Placental pericyte (primary cell): ENCODE measurements around the gene CRYGN. TPM values are rescaled to one million over a fixed set of nuclear protein-coding genes. Genes with fewer than 3 reads are reported as not detected.

Experiments used
- small RNA-seq: library from RNA; depleted of rRNA; stranded (forward); fragments of <200 nt; gene quantifications from one replicate; pipeline ENCODE3, GENCODE V24; 2012; ENCODE audit warnings: low replicate concordance
- total RNA-seq: library from RNA; depleted of rRNA; stranded (reverse); fragments of >200 nt; gene quantifications from 2 replicates; pipeline ENCODE4 v1.2.3, GENCODE V29; 2012

CRYGN gene, protein sequence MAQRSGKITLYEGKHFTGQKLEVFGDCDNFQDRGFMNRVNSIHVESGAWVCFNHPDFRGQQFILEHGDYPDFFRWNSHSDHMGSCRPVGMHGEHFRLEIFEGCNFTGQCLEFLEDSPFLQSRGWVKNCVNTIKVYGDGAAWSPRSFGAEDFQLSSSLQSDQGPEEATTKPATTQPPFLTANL
- total RNA-seq: not detected in 2 replicates

DNA sequence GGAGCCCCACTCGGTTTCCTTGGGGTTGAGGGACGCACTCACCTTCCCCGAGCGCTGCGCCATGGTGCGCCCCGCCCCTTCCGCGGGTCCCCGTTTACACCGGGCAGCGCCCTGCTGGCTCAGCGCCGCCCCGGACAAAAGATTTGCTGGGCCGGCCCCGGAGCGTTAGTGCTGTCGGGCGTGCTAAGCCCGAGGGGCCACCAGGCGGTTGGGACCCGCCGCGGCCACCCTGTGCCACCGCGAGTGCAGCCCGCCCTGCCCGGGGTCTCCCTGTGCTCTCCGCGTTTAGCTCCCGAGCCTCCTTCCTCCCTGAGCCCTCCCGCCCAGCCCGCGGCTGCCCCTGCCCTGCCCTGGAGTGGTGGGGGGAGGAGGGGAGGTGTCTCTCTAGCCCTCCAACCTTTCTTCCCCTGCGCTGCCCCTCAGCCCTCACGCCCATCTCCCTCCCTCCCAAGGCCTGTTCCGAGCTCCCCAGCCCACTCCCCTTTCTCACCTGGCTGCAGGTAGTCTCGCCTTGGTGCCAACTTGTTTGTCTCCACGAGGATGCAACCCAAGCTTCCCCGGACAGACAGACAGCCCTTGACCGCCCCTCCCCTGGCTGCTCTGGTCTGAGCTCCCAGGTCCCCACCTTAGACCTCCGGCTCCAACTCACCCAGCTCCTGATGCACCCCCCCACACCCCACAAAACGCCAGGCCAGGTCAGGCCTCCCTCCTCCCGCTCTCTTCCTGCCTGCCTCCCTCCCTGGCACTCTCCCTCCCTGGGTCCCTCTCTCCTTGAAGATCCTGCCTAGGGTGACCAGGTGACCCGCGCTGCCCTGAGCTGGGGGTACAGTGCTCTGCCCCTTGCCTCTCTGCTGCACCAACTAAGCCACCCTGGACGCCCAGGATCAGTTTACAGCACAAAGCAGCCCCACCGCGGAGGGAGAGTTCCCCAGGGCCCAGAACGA is at the start of gene CRYGN:
CRYGN (minus strand) TSS at position 287 of the 944 bp plus-strand sequence; CDS start at position 63, 224 bp downstream.

DNA sequence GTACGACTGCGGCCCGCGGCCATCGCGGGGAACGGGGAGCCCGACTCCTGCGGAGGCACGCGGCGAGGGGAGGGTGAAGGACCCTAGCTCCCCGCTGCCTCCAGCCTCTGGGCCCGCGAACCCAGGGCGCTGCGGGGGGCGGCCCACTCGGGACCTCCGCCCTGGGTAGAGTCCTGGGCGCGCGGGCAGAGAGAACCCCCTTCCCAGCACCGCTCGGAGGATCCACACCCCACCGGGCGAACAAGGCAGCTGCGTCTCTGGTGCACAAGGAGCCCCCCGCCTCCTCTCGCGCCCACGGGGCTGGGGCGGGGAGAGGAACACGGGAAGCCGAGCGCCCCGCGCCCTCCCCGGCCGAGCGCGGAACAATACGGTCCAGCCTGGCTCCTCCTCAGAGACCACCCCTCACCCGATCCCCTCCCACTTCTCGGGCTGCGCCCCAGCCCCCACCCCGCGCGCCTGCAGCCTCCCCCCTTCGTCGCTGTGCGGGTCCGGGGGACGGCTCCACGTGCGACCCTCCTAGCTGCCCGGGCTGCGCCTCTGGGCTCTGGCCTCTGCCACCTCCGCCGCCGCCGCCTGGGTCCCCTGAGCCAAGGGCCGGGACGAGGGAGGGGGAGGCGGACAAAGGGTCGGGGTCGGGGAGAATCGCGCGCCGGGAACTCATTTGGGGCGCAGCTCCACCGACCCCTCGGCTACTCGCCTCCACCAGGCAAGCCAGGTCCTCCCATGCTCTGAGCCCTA is 30.1 kb downstream of the CRYGN start, which contains the start of gene WDR86:
WDR86 (minus strand) TSS at position 372 of the 738 bp plus-strand sequence. CDS start 449 bp downstream, outside the sequence.

Small RNAs within 50 kb of the gene (small RNA-seq; reads per million reads assigned to genes)
- gene MIR3907: not detected
- not detected for gene RN7SL76P

Other genes starting within 250 kb of the CRYGN start
- not detected in 2 replicates for gene H2BK1, start 229.7 kb downstream of the CRYGN start, total RNA-seq
- 71.6 and 94.5 TPM in 2 replicates for gene ABCF2, start 212.9 kb downstream of the CRYGN start, total RNA-seq
- 92.8 and 125 TPM in 2 replicates for gene CHPF2, start 207.7 kb downstream of the CRYGN start, total RNA-seq
- gene SMARCD3, start 191.4 kb downstream of the CRYGN start, total RNA-seq: 24.5 and 30.2 TPM in 2 replicates
- gene NUB1, start 98.3 kb downstream of the CRYGN start, total RNA-seq: 30.8 and 68.1 TPM in 2 replicates
- gene WDR86, start 30.1 kb downstream of the CRYGN start, total RNA-seq: 3.1 TPM in 1 of 2 replicates, not detected in the other
- gene RHEB, start 79.8 kb upstream of the CRYGN start, total RNA-seq: 61.1 and 94.1 TPM in 2 replicates